Effector CD8-positive, alpha-beta T cell (primary cell): ENCODE measurements around the gene KIF2A.

Experiments
- DNase-seq: peaks from one replicate; lab custom pipeline; 2025; lab: John Stamatoyannopoulos, UW

The KIF2A gene

DNA sequence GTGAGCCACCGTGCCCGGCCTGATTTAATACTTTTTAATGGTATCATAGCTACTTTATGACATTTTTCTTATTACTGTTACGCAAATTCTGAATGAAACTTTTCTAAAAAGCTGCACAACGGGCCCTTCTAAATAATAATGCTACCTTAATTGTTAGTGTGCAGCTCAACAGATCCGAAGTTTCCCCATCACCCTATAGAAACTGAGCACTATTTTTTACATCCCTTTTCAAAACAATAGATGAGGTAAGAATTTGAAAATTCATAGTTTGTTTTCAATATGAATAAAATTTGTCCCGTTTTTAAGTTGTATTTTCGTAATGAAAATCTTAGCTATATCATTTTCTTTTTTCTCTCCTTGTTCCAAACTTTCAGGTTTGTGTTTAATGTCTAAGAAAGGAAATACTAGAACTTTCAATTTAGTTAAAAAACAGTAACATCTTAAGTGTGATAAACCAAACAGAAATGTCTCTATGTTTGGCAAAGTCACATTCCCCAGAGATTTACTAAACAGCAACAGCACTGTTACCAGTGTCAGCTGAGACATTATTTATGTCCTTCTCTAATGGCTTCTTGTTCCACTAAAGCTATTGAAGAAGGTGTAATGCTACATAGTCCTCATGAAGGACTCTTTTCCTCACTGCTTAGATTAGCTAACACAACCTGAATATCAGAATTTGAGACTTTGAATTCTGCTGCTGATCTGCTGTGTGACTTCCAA lies 22.9 kb downstream of the KIF2A start:
- DNase-seq = no peak

DNA sequence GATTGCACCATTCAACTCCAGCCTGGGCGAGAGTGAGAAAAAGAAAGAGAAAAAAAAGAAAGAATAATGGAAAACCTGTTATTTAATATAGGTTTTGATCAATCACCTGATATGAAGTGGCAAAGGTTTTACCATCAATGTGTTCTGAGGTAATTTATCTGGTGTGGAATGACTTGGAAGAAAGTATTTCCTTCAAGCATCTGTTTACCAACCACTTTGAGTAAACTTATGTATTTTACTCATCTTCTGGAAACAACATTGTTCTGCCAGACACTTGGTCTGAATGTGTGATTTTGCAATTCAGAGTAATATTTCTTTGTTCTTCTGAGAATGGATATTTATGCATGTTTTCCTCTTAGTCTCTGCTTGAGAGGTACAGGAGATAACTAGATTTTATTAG lies 24.3 kb downstream of the KIF2A start:
- no peak for DNase-seq

DNA sequence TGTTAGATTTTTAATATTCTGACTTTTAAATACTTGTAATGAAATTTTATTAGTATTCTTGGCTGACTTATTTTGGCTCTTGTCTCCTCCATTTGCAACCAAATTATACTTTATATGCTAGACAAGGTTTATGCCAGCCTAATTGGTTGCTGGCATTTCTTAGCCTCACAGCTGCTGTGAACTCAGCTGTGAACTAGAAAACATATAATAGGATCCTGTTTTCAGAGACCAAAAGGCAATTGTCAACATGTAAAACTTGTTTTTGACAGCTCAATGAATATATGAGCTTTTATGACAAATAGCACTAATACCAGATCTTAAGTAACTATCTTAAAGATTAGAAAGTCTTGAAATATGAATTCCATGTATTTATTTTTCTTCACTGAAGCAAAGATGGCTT lies 25.9 kb downstream of the KIF2A start:
- DNase-seq = no peak

DNA sequence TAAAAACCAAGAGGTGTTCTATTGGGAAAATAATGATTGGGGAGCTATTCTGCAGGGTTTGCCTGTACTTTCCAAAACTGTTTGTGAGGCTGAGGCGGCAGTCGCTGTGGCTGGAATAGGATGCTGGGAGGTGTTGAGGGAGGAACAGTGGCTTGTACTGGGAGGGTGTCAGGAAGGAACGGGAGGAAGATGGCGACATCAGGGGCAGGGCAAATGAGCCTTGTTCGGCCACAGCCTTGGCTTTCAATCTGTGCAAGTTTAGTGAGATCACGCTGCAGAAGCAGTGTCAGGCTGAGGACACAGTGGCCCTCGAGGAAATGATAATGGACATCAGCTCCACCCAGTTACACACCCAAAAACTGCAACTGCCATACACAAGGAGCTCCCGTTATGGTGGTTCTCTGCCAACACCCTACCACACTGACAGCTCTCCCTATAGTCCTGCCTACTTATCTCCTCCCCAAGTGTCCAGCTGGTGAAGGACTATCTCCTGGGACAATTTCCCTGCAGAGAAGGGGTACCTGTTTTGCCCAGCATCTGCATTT lies 27.3 kb downstream of the KIF2A start:
- DNase-seq = no peak

DNA sequence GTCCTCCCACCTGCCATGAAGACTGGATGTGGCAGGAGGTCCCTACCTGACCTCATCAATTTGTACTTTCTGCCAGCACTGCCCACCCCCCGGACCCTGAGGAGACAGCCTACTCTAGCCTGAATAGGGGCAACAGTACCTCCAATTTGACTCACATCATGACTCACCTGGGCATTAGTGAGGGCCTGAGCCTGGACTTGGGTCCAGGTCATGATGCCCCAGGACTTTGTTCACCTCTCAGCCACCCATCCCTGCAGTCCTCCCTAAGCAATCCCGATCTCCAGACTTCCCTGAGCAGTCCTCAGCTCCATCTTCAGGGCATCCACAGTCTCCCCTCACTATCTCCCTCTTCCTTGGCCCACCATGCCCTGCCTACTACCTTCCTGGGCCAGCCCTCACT lies 28.1 kb downstream of the KIF2A start:
- DNase-seq = no peak

DNA sequence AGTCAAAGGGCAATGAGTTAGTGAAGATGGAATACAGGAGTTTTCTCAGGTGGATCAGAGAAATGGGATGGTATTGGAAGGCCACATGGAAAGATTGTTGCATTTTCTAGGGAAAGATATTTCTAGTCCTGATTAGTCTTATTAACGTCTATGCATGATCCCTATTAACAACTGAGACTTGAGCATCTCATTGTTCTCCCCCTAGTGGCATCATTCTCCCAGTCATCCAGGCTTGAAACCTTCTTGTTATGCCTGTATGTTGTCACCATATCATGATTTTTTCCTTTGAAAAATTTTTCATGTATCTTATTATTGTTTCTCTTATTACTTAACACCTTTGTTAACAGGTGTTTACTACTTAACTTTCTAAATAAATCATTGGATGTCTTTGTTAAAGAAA lies 34.4 kb downstream of the KIF2A start:
- DNase-seq = no peak

DNA sequence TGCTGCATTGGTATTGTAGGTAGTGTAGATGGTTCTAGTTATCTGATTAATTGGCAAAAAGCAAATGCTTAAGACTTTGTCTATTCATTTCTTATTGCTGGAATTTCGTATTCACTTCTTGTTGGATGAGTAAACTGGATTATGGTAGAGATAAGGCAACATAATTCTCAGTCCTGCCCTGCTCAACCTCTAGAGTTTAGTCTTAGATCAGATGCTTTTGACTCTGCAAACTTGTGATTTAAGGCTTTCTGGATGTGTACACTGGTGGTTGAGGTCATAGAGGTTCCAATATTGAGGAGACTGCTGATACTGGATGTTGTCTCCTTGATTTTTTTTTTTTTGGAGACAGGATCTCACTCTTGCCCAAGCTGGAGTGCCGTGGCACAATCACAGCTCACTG lies 35.0 kb downstream of the KIF2A start:
- DNase-seq = no peak

DNA sequence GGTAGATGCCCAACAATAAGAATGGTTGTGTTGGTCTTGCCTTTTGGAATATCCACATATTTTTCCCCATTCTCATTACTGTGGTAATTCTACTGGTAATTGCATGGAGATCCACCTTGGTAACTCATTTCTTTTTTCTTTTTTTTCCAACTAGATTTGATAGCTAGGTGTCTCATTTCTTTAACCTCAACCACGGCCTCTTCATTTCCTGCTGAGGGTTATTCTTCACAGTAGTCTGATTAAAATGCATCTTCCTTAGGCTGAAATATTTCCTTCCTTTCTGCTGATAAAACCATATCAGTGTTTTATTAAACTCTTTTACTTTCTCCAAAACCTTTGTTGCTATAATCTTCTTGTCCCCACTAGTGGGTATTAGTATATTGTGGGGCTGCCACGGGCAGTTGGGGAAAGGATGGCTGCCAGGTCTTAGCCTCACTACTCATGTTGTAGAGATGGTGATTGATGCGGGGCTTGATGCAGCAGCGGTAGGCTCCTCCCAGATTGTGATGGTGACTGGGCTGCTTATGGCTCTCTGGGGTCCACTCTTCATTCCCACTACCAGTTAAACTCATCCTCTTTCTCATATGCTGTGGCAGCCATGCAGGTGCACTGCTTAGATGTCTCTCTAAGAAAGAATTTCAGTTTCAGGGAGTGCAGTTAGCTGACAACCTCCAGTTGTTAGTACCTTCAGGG lies 35.9 kb downstream of the KIF2A start:
- DNase-seq = no peak

DNA sequence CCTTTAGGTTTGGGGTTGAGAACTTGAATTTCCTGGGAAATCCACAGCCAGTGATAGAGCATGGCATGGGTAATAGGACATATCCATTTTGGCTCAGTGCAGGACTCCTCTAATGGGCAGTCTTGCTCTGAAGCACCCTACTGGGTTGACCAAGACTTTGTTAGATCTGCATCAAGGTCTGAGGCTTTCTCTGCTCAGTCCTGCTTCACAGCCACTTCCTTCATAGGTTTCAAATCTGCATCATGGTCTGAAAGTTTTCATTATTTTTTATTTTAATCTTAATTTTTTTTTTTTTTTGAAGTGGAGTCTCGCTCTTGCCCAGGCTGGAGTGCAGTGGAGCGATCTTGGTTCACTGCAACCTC lies 36.5 kb downstream of the KIF2A start:
- no peak for DNase-seq

DNA sequence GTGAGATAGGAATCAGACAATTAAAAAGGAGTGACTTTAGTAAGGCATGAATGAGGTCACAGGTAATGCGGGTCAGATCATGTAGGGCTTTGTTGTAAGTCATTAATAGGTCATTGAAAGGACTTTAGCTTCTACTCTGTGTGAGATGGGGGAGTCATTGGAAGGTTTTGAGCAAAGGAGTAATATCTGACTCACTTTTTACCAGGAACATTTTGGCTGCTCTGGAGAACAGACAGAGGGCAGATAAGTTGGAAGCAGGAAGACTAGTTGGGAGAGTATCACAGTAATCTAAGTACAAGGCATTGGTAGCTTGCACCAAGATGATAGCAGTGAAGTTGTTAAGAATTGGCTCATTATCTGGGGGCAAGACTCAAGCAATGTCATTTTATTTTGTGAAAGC lies 37.4 kb downstream of the KIF2A start:
- no peak for DNase-seq

DNA sequence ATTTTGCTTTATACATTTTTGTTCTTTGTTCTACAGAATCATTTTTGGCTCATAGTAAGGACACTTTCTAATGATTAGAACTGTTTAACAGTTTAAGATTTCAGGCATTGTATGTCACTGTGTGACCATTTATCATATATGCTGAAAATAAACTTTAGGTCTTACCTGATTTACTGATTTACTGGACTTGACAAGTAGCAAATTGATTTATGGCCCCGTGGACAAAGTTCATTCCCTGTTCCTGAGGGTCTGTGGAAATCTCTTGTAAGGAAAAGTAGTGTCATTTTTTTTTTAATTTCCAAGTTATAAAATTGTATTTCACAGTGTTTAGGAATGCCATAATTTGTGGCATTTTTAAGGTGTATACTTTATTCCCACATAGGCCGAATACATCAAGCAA lies 40.7 kb downstream of the KIF2A start:
- DNase-seq = no peak

DNA sequence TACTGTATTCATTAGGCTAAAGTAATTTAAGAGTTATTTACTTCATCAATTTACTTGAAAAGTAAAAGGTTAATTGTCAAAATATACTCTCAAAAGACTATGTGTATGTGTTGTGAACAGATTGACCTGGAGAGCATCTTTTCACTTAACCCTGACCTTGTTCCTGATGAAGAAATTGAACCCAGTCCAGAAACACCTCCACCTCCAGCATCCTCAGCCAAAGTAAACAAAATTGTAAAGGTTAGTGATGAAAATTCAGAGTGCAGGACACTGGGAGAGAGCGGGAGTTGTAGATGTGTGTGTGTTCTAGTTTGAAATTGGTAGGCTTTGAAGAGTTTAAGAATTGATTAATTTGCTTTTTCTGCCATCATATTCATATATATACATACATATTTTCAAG lies 41.9 kb downstream of the KIF2A start:
- DNase-seq = no peak

DNA sequence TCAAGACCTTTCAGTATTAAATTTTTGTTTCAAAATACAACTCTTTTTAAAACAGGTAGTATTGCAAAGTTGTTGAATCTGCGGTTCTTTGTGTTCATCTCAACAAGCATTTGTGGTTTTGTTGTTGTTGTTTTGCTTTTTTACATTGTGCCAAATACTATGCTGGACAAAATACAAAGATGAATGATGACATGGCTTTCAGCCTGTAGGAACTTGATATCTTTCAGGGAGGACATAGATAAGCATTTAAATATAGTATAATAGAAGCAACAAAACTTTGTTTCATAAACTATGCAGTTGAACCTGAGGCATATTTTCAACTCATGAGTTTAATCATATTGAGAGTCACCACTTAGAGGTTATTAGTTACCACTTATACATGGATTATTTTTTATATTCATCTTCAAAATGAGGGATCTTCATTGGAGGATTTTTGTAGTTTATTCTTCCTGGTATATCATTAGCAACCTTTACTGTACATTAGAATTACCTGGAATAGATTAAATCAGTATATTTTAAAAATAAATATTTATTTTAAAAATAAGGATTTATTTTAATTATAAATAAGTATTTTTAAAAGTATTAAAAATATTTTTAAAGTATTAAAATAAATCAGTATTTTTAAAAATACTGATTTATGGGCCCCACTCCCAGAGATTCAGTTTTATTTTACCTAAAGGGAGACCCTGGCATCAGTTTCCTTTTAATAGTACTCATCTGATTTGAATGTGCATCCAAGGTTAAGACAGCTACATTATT lies 42.9 kb downstream of the KIF2A start:
- DNase-seq = no peak

DNA sequence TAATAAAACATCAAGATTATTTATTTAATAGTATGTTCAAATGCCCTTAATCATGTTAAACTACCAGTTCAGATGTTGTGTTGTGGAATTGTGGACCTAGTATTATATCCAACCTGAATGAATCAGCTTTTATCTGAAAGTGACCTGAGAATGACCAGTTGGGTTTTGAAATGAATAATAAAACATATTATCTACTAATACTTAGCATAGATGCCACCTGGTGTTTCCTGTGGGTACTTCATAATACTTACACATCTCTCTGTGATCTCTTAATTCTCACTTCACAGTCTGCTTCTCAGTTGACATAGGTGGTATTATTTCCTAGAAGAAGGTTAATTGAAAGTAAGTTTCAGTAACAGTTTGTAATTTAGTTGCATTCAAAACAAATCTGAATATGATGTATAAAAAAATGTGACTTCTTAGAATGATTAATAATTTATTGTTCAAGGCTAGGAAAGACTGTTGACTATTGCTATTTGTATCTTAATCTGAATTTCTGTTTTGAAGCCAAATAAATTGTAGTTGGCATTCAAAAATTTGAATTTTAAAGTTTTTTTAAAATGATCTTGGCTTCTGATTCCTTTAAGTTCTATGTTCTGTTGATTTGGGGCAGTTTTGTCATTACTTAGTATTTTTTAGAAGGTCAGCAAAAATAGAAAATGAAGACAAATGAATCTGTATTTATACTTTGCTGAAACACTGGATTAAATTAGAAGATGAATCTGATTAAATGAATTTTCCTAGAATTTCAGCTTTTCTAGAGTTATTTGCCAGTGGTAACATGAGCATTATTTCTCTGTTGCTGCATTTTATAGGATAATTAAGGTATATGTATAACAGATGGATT lies 48.2 kb downstream of the KIF2A start:
- no peak for DNase-seq

DNA sequence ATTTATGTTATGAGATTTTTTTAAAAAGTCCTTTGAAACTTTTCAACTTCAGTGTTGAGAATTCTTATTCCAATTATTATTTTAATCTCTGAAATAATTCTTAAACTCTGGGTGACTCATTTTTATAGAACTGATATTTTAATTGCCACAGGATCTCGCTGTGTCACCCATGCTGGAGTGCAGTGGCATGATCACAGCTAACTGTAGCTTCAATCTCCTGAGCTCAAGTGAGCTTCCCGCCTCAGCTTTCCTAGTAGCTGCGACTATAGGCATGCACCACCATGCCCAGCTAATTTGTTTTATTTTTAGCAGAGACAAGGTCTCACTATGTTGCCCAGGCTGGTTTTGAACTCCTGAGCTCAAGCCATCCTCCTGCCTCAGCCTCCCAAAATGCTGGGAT lies 56.7 kb downstream of the KIF2A start:
- DNase-seq = no peak

DNA sequence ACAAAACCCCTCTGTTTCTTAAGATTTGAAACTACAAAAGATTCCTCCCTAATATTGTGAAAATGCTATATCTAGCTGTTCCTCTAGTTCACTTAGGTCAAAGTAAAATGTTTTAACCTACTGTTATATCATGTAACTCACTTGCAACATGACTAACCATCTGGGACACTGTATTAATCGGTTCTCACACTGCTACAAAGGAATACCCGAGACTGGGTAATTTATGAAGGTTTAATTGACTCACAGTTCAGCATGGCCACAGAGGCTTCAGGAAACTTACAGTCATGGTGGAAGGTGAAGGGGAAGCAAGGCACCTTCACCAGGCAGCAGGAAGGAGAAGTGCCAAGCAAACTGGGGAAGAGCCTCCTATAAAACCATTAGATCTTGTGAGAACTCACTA lies 63.0 kb downstream of the KIF2A start:
- no peak for DNase-seq

DNA sequence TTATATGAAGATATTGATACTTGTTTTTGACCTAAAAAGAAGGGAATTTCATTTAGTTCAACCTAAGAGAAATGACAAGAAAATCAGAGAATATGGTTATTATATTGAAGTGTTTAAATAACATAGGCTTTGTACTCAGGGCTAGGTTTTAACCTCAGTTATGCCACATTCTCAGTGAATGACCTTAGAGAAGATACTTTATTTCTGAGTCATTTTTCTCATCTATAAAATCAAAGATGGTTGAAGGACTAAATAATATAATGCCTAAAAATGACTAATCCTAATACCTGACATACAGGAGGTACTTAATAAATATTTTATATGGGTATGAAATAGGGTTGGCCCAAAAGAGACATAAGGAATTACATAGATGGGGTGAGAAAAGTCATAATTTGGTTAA lies 65.4 kb downstream of the KIF2A start:
- DNase-seq = no peak

DNA sequence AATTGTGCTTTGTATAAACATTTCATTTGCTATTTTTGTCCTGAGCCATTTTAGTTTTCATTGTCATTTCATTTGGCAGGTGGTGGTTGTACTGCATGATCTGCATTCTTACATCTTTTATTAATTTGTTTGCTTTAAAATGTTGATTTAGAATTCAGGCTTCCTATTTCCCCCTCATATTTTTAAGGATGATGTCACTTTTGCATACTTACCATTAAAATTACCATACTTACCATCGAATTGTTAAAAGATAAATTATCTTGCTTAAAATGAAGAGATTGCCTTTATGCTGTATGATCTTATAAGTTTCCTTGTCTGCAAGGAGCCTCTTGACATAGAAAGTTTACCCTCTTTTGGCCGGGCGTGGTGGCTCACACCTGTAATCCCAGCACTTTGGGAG lies 66.6 kb downstream of the KIF2A start:
- no peak for DNase-seq

DNA sequence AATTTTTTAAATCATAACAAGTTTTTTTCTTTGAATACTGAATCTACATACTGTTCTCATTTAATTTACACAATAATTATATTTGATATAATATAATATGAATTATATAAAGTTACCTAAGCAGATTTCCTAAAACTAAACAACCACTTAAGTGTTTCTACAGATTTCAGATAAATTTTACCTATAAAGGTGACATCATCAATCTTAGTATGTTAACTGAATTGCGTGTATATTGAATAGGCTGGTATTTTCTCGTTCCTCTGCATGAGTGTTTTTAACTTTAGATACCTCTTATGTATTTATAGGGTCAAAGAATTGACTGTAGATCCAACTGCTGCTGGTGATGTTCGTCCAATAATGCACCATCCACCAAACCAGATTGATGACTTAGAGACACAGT lies 67.4 kb downstream of the KIF2A start:
- DNase-seq = no peak

DNA sequence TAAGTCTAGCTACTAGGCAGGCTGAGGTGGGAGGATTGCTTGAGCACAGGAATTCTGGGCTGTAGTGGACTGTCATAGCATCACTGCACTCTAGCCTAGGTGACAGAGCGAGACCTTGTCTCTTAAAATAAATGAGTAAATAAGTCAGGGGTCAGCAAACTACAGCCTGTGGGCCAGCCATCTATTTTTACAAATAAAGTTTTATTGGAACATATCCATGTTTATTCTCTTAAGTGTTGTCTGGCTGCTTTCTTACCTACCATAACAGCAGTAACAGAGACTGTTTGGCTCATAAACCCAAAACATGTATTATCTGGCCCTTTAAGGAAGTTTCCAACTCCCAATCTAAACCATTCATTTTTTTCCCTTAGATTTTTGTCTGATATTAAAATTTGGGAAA lies 68.1 kb downstream of the KIF2A start:
- DNase-seq = no peak

DNA sequence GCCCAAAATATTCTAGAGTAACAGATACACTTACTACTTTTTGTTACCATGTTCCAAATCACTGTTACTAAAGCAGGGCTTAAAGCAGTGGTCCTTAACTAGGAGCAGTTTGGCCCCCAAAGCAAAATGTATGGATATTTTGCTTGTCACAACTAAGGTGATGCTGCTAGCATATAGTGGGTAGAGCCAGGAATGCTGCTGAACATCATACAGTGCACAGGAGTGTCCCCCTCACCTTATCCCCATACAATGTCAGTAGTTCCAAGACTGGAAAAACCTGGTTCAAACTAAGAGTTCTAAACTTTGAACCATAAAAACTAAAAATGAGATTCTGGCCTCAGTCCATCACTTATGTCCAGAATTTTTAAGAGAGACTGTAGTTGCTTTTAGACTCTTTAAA lies 69.6 kb downstream of the KIF2A start:
- no peak for DNase-seq

DNA sequence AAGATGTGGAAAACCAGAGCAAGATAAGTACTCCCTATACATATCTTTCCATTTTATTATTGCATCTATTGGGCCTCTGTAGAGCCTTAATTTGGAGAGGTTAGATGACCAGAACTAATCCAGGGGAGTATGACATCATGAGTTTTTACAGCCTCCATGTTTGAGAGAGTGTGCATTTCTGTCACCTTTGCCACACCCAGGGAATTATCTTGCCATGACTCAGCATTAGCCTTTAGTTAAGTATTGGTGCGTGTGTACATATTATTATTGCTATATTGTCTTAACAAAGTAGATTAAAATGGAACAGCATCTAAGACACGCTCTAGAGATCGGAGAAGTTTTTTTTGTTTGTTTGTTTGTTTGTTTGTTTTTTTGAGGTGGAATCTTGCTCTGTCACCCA lies 70.1 kb downstream of the KIF2A start:
- no peak for DNase-seq
